AG04449 (cell line): Measurements from ENCODE around the gene FMN2.
"Not testable (repeated sequence)": the region's sequence is repeated elsewhere in the genome, so short reads cannot be mapped to it uniquely, and the experiment has no call there.

Source experiments
- CTCF ChIA-PET: fragments of 350-600 bp; formaldehyde crosslinking; extraction: SDS; loops from one replicate; lab custom pipeline; 2021; ENCODE audit warnings: antibody characterized with exemption; lab: Yijun Ruan, JAX
- POLR2A ChIA-PET: fragments of 400-600, 350-600 bp; formaldehyde crosslinking; extraction: SDS; loops from one replicate; lab custom pipeline; 2020; ENCODE audit warnings: antibody characterized with exemption, inconsistent platforms; lab: Yijun Ruan, JAX
- DNase-seq: peaks from one replicate; pipeline ENCODE4 v3.0.0-alpha.2; 2010; ENCODE audit warnings: low read depth, low spot score
- H3K4me3 ChIP-seq: 2 replicates; pipeline ENCODE4 v1.5.1; 2011; ENCODE audit warnings: low read depth, mild to moderate bottlenecking, control low read depth, low read length
- CTCF ChIP-seq: IDR thresholded peaks from one replicate; pipeline ENCODE4 v1.5.1; 2011; ENCODE audit warnings: mild to moderate bottlenecking, moderate library complexity, low read length, control low read depth, inconsistent platforms; ENCODE audit not compliant: insufficient read depth; ENCODE audit errors: missing control alignments

Gene FMN2

GRCh38 chr1:240407407-240407806 is 315.7 kb downstream of the FMN2 start:
- TF ChIP-seq CTCF = no peak
- ChIA-PET POLR2A (no interaction called here), CTCF (no interaction called here)
- H3K4me3 ChIP-seq = no peak overlapping the region
- no peak for DNase-seq

GRCh38 chr1:240409615-240410014 is 317.9 kb downstream of the FMN2 start:
- no peak for TF ChIP-seq CTCF
- H3K4me3 ChIP-seq = no peak overlapping the region
- ChIA-PET POLR2A (no interaction called here), CTCF (interaction anchor here (1.4 kb wide), 1 partner anchor 16 kb away, joined by 3 read pairs; no protein-coding TSS in a partner anchor)
- DNase-seq = no peak

GRCh38 chr1:240413732-240414131 is 322.0 kb downstream of the FMN2 start:
- ChIA-PET CTCF (interaction anchor here (1.4 to 1.6 kb wide), 4 partner anchors 15 to 280 kb away, joined by 3 to 5 read pairs (median 4); no protein-coding TSS in a partner anchor), POLR2A (interaction anchor here (0.6 to 1.5 kb wide), 2 partner anchors 14 to 96 kb away, joined by 3 to 5 read pairs; no protein-coding TSS in a partner anchor)
- H3K4me3 ChIP-seq = no peak overlapping the region
- TF ChIP-seq CTCF = no peak
- DNase-seq = no peak

- CTCF ChIA-PET = interaction anchor here (1.4 to 1.6 kb wide), 4 partner anchors 15 to 279 kb away, joined by 3 to 5 read pairs (median 4); no protein-coding TSS in a partner anchor
- POLR2A ChIA-PET = interaction anchor here (1.5 kb wide), 1 partner anchor 15 kb away, joined by 5 read pairs; no protein-coding TSS in a partner anchor
- TF ChIP-seq CTCF = no peak
- DNase-seq = peak; percentile 59
- H3K4me3 ChIP-seq = no peak overlapping the region
Measured at GRCh38 chr1:240414237-240414636, 322.6 kb downstream of the FMN2 start.

- POLR2A ChIA-PET, H3K4me3 ChIP-seq, DNase-seq: not testable (repeated sequence)
- CTCF ChIA-PET = interaction anchor here (0.9 to 1.4 kb wide), 3 partner anchors 22 to 226 kb away, joined by 3 read pairs; no protein-coding TSS in a partner anchor
Measured at GRCh38 chr1:240415011-240415410, 323.3 kb downstream of the FMN2 start.

GRCh38 chr1:240415532-240415931 is 323.8 kb downstream of the FMN2 start:
- ChIA-PET CTCF (interaction anchor here (0.9 kb wide), 1 partner anchor 227 kb away, joined by 3 read pairs; no protein-coding TSS in a partner anchor), POLR2A (interaction anchor here (0.5 to 0.6 kb wide), 2 partner anchors 131 to 179 kb away, joined by 3 read pairs; no protein-coding TSS in a partner anchor)
- TF ChIP-seq CTCF = no peak
- no peak for DNase-seq
- H3K4me3 ChIP-seq = no peak overlapping the region
